Mesenchymal stem cell (in vitro differentiated cells and primary cell): ENCODE data around the gene EHD1.

Experiments
- DNase-seq: peaks from one replicate; pipeline ENCODE4 v3.0.0-alpha.2; 2013
- H2AFZ ChIP-seq: one replicate; pipeline ENCODE4 v1.6.1; 2013; ENCODE audit warnings: low read depth, mild to moderate bottlenecking, control low read depth, inconsistent platforms, low read length, moderate library complexity
- H2AK5ac ChIP-seq: 2 replicates; pipeline ENCODE4 v1.6.1; 2013; ENCODE audit warnings: low read length, moderate library complexity, mild to moderate bottlenecking, inconsistent platforms; ENCODE audit not compliant: severe bottlenecking
- H2BK120ac ChIP-seq: one replicate; pipeline ENCODE4 v1.6.1; 2013; ENCODE audit warnings: low read depth, mild to moderate bottlenecking, inconsistent platforms, low read length, moderate library complexity
- H2BK12ac ChIP-seq, 2 experiments: one replicate each; pipeline ENCODE4 v1.6.1; 2013; ENCODE audit warnings: inconsistent platforms in 2 of 2, low read length in 2 of 2, mild to moderate bottlenecking in 2 of 2, moderate library complexity in 2 of 2, control low read depth in 1 of 2
- H2BK15ac ChIP-seq: one replicate; pipeline ENCODE4 v1.6.1; 2013; ENCODE audit warnings: mild to moderate bottlenecking, low read depth, inconsistent platforms; ENCODE audit not compliant: poor library complexity, severe bottlenecking
- H2BK5ac ChIP-seq: 2 replicates; pipeline ENCODE4 v1.6.1; 2013; ENCODE audit warnings: low read depth, mild to moderate bottlenecking, low read length, control low read depth, inconsistent platforms; ENCODE audit not compliant: poor library complexity, severe bottlenecking
- H3K14ac ChIP-seq, 2 experiments: one replicate each; pipeline ENCODE4 v1.6.1; 2013; ENCODE audit warnings: inconsistent platforms in 2 of 2, low read length in 2 of 2, control low read depth in 1 of 2, mild to moderate bottlenecking in 1 of 2, moderate library complexity in 1 of 2
- H3K18ac ChIP-seq, 2 experiments: one replicate each; pipeline ENCODE4 v1.6.1; 2013; ENCODE audit warnings: inconsistent platforms in 2 of 2, low read length in 2 of 2, control low read depth in 1 of 2, low read depth in 1 of 2, mild to moderate bottlenecking in 1 of 2
- H3K23ac ChIP-seq, 2 experiments: one replicate each; pipeline ENCODE4 v1.6.1; 2013; ENCODE audit warnings: inconsistent platforms in 2 of 2, low read length in 2 of 2, mild to moderate bottlenecking in 2 of 2, moderate library complexity in 2 of 2, control low read depth in 1 of 2
- H3K27ac ChIP-seq: 2 replicates; pipeline ENCODE4 v1.5.1; 2013; ENCODE audit warnings: mild to moderate bottlenecking, moderate library complexity, low read length, control low read depth, inconsistent platforms; ENCODE audit not compliant: poor library complexity, severe bottlenecking
- H3K27me3 ChIP-seq, 2 experiments: 2 replicates each; pipeline versions ENCODE4 v1.6.1 to v1.7.0; 2013; ENCODE audit warnings: low read length in 2 of 2, mild to moderate bottlenecking in 2 of 2, moderate library complexity in 2 of 2, control low read depth in 1 of 2, inconsistent platforms in 1 of 2; ENCODE audit not compliant: control insufficient read depth in 1 of 2, insufficient read depth in 1 of 2
- H3K36me3 ChIP-seq, 2 experiments: 2 replicates each; pipeline versions ENCODE4 v1.6.1 to v1.7.0; 2013; ENCODE audit warnings: low read length in 2 of 2, control low read depth in 1 of 2, inconsistent platforms in 1 of 2, low read depth in 1 of 2, mild to moderate bottlenecking in 1 of 2; ENCODE audit not compliant: insufficient read depth in 2 of 2, control insufficient read depth in 1 of 2
- H3K4ac ChIP-seq, 2 experiments: one replicate each; pipeline ENCODE4 v1.6.1; 2013; ENCODE audit warnings: inconsistent platforms in 2 of 2, low read length in 2 of 2, mild to moderate bottlenecking in 2 of 2, moderate library complexity in 2 of 2, control low read depth in 1 of 2, low read depth in 1 of 2
- H3K4me1 ChIP-seq: 2 replicates; pipeline ENCODE4 v1.6.1; 2013; ENCODE audit warnings: low read depth, low read length, control low read depth; ENCODE audit not compliant: control insufficient read depth, insufficient read depth
- H3K4me2 ChIP-seq: 2 replicates; pipeline ENCODE4 v1.6.1; 2013; ENCODE audit warnings: low read length, mild to moderate bottlenecking, inconsistent platforms; ENCODE audit not compliant: poor library complexity, severe bottlenecking
- H3K4me3 ChIP-seq, 2 experiments: 2 replicates each; pipeline versions ENCODE4 v1.5.1 to v1.7.0; 2013; ENCODE audit warnings: low read length in 2 of 2, mild to moderate bottlenecking in 2 of 2, control low read depth in 1 of 2, low read depth in 1 of 2; ENCODE audit not compliant: insufficient read depth in 1 of 2
- H3K79me1 ChIP-seq: replicated peaks from 2 replicates; pipeline ENCODE4 v1.6.1; 2013; ENCODE audit warnings: mild to moderate bottlenecking, control low read depth, low read length, inconsistent platforms; ENCODE audit not compliant: poor library complexity, severe bottlenecking
- H3K9ac ChIP-seq: 2 replicates; pipeline ENCODE4 v1.7.0; 2013; ENCODE audit warnings: mild to moderate bottlenecking, low read length, moderate library complexity
- H3K9me3 ChIP-seq: 2 replicates; pipeline ENCODE4 v1.7.0; 2013; ENCODE audit warnings: mild to moderate bottlenecking, low read length; ENCODE audit not compliant: control insufficient read depth
- H4K8ac ChIP-seq: one replicate; pipeline ENCODE4 v1.6.1; 2013; ENCODE audit warnings: inconsistent platforms, mild to moderate bottlenecking, low read length, moderate library complexity
- H4K91ac ChIP-seq: one replicate; pipeline ENCODE4 v1.6.1; 2013; ENCODE audit warnings: mild to moderate bottlenecking, low read length, inconsistent platforms
- WGBS: methylation state at CpG from one replicate; pipeline ENCODE4 v1.1.7; 2013; ENCODE audit warnings: mixed read lengths; 5-methylcytosine and 5-hydroxymethylcytosine counted together

Gene EHD1

GRCh38 chr11:64865286-64866172 lies 12.9 kb downstream of the EHD1 start:
- Histone ChIP-seq H3K36me3 (peaks cover 13 to 22% of the 10 kb centered on the region in 2 experiments), H2BK12ac (peak overlapping the region; percentile 71 to 98), H2AFZ (no peak overlapping the region), H2BK15ac (peak overlapping the region; percentile 85), H2BK5ac (peak overlapping the region; percentile 34), H4K8ac (peak overlapping the region; percentile 83), H3K4me1 (peaks cover 63% of the 10 kb centered on the region), H3K79me1 (no peaks in the 10 kb centered on the region), H2BK120ac (peak overlapping the region; percentile 92), H3K4me3 (peak overlapping the region in 1 of 2 experiments; percentile 46), H3K23ac (peak overlapping the region; percentile 13 to 36), H4K91ac (peak overlapping the region; percentile 98), H3K9ac (peak overlapping the region; percentile 71), H3K27ac (peak overlapping the region; percentile 95), H3K9me3 (no peaks in the 10 kb centered on the region), H3K4me2 (no peak overlapping the region), H3K27me3 (no peaks in the 10 kb centered on the region), H3K14ac (peak overlapping the region in 1 of 2 experiments; percentile 92), H2AK5ac (peak overlapping the region; percentile 86), H3K4ac (peak overlapping the region; percentile 64 to 92), H3K18ac (peak overlapping the region; percentile 25 to 91)
- 72% methylated on average over 15 of the region's 15 CpGs for WGBS
- DNase-seq = peak; percentile 92

- Histone ChIP-seq H2AK5ac (peak overlapping the region; percentile 86), H3K9ac (peak overlapping the region; percentile 71), H3K14ac (peak overlapping the region in 1 of 2 experiments; percentile 92), H2AFZ (no peak overlapping the region), H3K36me3 (peaks cover 19 to 23% of the 10 kb centered on the region in 2 experiments), H4K8ac (peak overlapping the region; percentile 83), H3K9me3 (no peaks in the 10 kb centered on the region), H3K4me1 (peaks cover 59% of the 10 kb centered on the region), H3K79me1 (peaks cover 2% of the 10 kb centered on the region), H2BK5ac (peak overlapping the region; percentile 69), H3K27me3 (no peaks in the 10 kb centered on the region), H3K23ac (peak overlapping the region in 1 of 2 experiments; percentile 13), H3K4me2 (peak overlapping the region; percentile 19), H2BK120ac (peak overlapping the region; percentile 92), H3K18ac (peak overlapping the region; percentile 31 to 95), H4K91ac (peak overlapping the region; percentile 98), H3K27ac (peak overlapping the region; percentile 95), H2BK15ac (no peak overlapping the region), H3K4me3 (peak overlapping the region in 1 of 2 experiments; percentile 46), H3K4ac (peak overlapping the region; percentile 64 to 92), H2BK12ac (peak overlapping the region; percentile 71 to 98)
- WGBS = 38% methylated on average over 16 of the region's 18 CpGs
- DNase-seq = peak; percentile 95
These were observed 13.7 kb downstream of the EHD1 start for GRCh38 chr11:64864473-64865285.

- Histone ChIP-seq H2AFZ (no peak overlapping the region), H3K4me1 (peaks cover 55% of the 10 kb centered on the region), H3K9me3 (no peaks in the 10 kb centered on the region), H3K23ac (peak overlapping the region in 1 of 2 experiments; percentile 20), H2BK5ac (peak overlapping the region; percentile 69), H3K36me3 (peaks cover 25 to 27% of the 10 kb centered on the region in 2 experiments), H3K14ac (peak overlapping the region in 1 of 2 experiments; percentile 80), H4K91ac (peak overlapping the region; percentile 91), H2BK15ac (peak overlapping the region; percentile 83), H2BK12ac (peak overlapping the region; percentile 23 to 96), H4K8ac (peak overlapping the region; percentile 47), H3K4me3 (peak overlapping the region in 1 of 2 experiments; percentile 46), H3K4ac (peak overlapping the region; percentile 39 to 94), H3K27me3 (no peaks in the 10 kb centered on the region), H3K79me1 (peaks cover 4% of the 10 kb centered on the region), H3K4me2 (peak overlapping the region; percentile 19), H3K27ac (peak overlapping the region; percentile 95), H2BK120ac (peak overlapping the region; percentile 64), H3K9ac (peak overlapping the region; percentile 71), H2AK5ac (peak overlapping the region; percentile 75), H3K18ac (peak overlapping the region; percentile 31 to 95)
- no peak for DNase-seq
- 74% methylated on average over 9 of the region's 9 CpGs for WGBS
These were observed 14.3 kb downstream of the EHD1 start for GRCh38 chr11:64864135-64864472.
